A549 (cell line): ENCODE data around the gene MAP3K15. TPM values are rescaled to one million over a fixed set of nuclear protein-coding genes. Genes with fewer than 3 reads are reported as not detected.

ENCODE experiments used
- ATAC-seq, 2 experiments: fragments of 200-7000 bp in 1 of 2; fragments of >200 bp in 1 of 2; cut with Nextera tagmentation in 1 of 2; cut with Tn5 transposase in 1 of 2; 3 replicates each; pipeline versions ENCODE4 v1.8.0 to v1.9.1; 2018 to 2020; ENCODE audit warnings: mild to moderate bottlenecking in 1 of 2, moderate library complexity in 1 of 2
- CTCF ChIA-PET: fragments of 300-600 bp; sonication (Branson Sonifier 250); formaldehyde crosslinking; extraction: SDS; loops from one replicate; lab custom pipeline; 2021; ENCODE audit warnings: antibody characterized with exemption, inconsistent platforms; lab: Yijun Ruan, JAX
- POLR2A ChIA-PET: fragments of 350-600 bp; formaldehyde crosslinking; extraction: SDS; loops from one replicate; lab custom pipeline; 2021; ENCODE audit warnings: antibody characterized with exemption, inconsistent platforms; lab: Yijun Ruan, JAX
- DNase-seq, 2 experiments: peaks; one replicate each; pipeline versions ENCODE4 v3.0.0 to v3.0.0-alpha.2; 2011 to 2016; ENCODE audit warnings: low read depth in 1 of 2, low spot score in 1 of 2
- FAIRE-seq: peaks from 2 replicates; lab custom pipeline; 2011; peaks lifted over from hg19 to GRCh38; lab: Jason Lieb, UNC
- H3K27ac ChIP-seq, 2 experiments: fragments of >200 bp; sonication (Bioruptor Twin); formaldehyde crosslinking; 3 replicates each; pipeline ENCODE4 v1.5.1; 2016 to 2017
- H3K4me1 ChIP-seq: fragments of >200 bp; sonication (Bioruptor Twin); formaldehyde crosslinking; 3 replicates; pipeline ENCODE4 v1.6.1; 2016
- H3K4me2 ChIP-seq: fragments of >200 bp; sonication (Bioruptor Twin); formaldehyde crosslinking; 3 replicates; pipeline ENCODE4 v1.6.1; 2016
- H3K4me3 ChIP-seq: fragments of >200 bp; sonication (Bioruptor Twin); formaldehyde crosslinking; 3 replicates; pipeline ENCODE4 v1.5.1; 2016
- H3K9me3 ChIP-seq: fragments of >200 bp; sonication (Bioruptor Twin); formaldehyde crosslinking; 3 replicates; pipeline ENCODE4 v1.6.1; 2016
- BHLHE40 ChIP-seq: IDR thresholded peaks from 2 replicates; pipeline ENCODE4 v1.6.1; 2012; ENCODE audit warnings: low read depth, low read length, inconsistent platforms
- CBX8 ChIP-seq: fragments of 200-600 bp; sonication (generic); IDR thresholded peaks from 2 replicates; pipeline ENCODE4 v1.6.1; 2016
- CEBPB ChIP-seq, 2 experiments: fragments of >200 bp in 1 of 2; sonication (Bioruptor Twin) in 1 of 2; formaldehyde crosslinking in 1 of 2; IDR thresholded peaks; 2 replicates each; pipeline ENCODE4 v1.6.1; 2012 to 2016
- CHD2 ChIP-seq: fragments of 150-350 bp; IDR thresholded peaks from 2 replicates; pipeline ENCODE4 v1.6.1; 2014; ENCODE audit warnings: low read length; ENCODE audit not compliant: partially characterized antibody
- CHD4 ChIP-seq: fragments of 200-600 bp; sonication (generic); IDR thresholded peaks from 2 replicates; pipeline ENCODE4 v1.6.1; 2016; ENCODE audit warnings: antibody characterized with exemption, mild to moderate bottlenecking, borderline replicate concordance
- EHMT2 ChIP-seq: fragments of 200-600 bp; sonication (generic); IDR thresholded peaks from 2 replicates; pipeline ENCODE4 v1.6.1; 2016; ENCODE audit warnings: antibody characterized with exemption, low read depth, mild to moderate bottlenecking, moderate library complexity
- ELK1 ChIP-seq: fragments of 150-350 bp; IDR thresholded peaks from 2 replicates; pipeline ENCODE4 v1.6.1; 2014; ENCODE audit warnings: low read depth, mild to moderate bottlenecking, low read length
- ESRRA ChIP-seq: fragments of 150-350 bp; IDR thresholded peaks from 2 replicates; pipeline ENCODE4 v1.6.1; 2014; ENCODE audit warnings: mild to moderate bottlenecking, low read length, borderline replicate concordance
- FOSL2 ChIP-seq, 2 experiments: fragments of 450-650 bp in 1 of 2; fragments of >200 bp in 1 of 2; sonication (Bioruptor Twin) in 1 of 2; formaldehyde crosslinking; IDR thresholded peaks; 2 replicates each; pipeline versions ENCODE4 v1.5.0 to v1.6.1; 2016 to 2020; ENCODE audit warnings: mild to moderate bottlenecking in 1 of 2, moderate library complexity in 1 of 2
- FOXS1 ChIP-seq: fragments of 250-450 bp; sonication (Bioruptor Pico); IDR thresholded peaks from 2 replicates; pipeline ENCODE4 v1.5.0; 2020; ENCODE audit warnings: mild to moderate bottlenecking, moderate library complexity
- GATA3 ChIP-seq: IDR thresholded peaks from 2 replicates; pipeline ENCODE4 v1.6.1; 2012; ENCODE audit warnings: borderline replicate concordance
- HOXA7 ChIP-seq: fragments of 250-450 bp; sonication (Bioruptor Pico); IDR thresholded peaks from 2 replicates; pipeline ENCODE4 v1.5.0; 2020; ENCODE audit warnings: mild to moderate bottlenecking, moderate library complexity
- HOXB5 ChIP-seq: fragments of 250-450 bp; sonication (Bioruptor Pico); IDR thresholded peaks from 2 replicates; pipeline ENCODE4 v1.5.0; 2020; ENCODE audit warnings: mild to moderate bottlenecking, moderate library complexity
- KDM1A ChIP-seq: fragments of 200-600 bp; sonication (generic); IDR thresholded peaks from 2 replicates; pipeline ENCODE4 v1.6.1; 2016; ENCODE audit warnings: low read depth, mild to moderate bottlenecking
- KDM5A ChIP-seq: fragments of 200-600 bp; sonication (generic); IDR thresholded peaks from 2 replicates; pipeline ENCODE4 v1.6.1; 2016; ENCODE audit warnings: antibody characterized with exemption, mild to moderate bottlenecking
- MAFK ChIP-seq: fragments of 450-650 bp; IDR thresholded peaks from 2 replicates; pipeline ENCODE4 v1.6.1; 2014; ENCODE audit not compliant: partially characterized antibody
- MAZ ChIP-seq: fragments of 150-350 bp; IDR thresholded peaks from 2 replicates; pipeline ENCODE4 v1.6.1; 2014; ENCODE audit warnings: antibody characterized with exemption, low read depth, low read length, borderline replicate concordance
- MYC ChIP-seq: IDR thresholded peaks from 2 replicates; pipeline ENCODE4 v1.6.1; 2012; ENCODE audit warnings: mild to moderate bottlenecking, inconsistent platforms, low read length, improper control_type of control experiment, borderline replicate concordance
- NFE2L2 ChIP-seq: fragments of 150-350 bp; conservative IDR thresholded peaks from 2 replicates; pipeline ENCODE4 v1.6.1; 2014; ENCODE audit warnings: low read length
- PBX3 ChIP-seq: IDR thresholded peaks from 2 replicates; pipeline ENCODE4 v1.6.1; 2012
- RAD21 ChIP-seq, 2 experiments: fragments of >200 bp in 1 of 2; sonication (Bioruptor Twin) in 1 of 2; formaldehyde crosslinking in 1 of 2; IDR thresholded peaks in 1 of 2; conservative IDR thresholded peaks in 1 of 2; 2 replicates in 1 of 2; 3 replicates in 1 of 2; pipeline ENCODE4 v1.6.1; 2012 to 2018; ENCODE audit warnings: inconsistent platforms in 1 of 2
- RARB ChIP-seq: fragments of 250-450 bp; sonication (Bioruptor Pico); IDR thresholded peaks from 2 replicates; pipeline ENCODE4 v1.8.0; 2021; ENCODE audit warnings: mild to moderate bottlenecking, moderate library complexity
- RNF2 ChIP-seq: fragments of 200-600 bp; sonication (generic); IDR thresholded peaks from 2 replicates; pipeline ENCODE4 v1.6.1; 2016; ENCODE audit warnings: low read depth, mild to moderate bottlenecking, antibody characterized with exemption, moderate library complexity, borderline replicate concordance
- SMC3 ChIP-seq: fragments of >200 bp; sonication (Bioruptor Twin); formaldehyde crosslinking; IDR thresholded peaks from 3 replicates; pipeline ENCODE4 v1.6.1; 2018; ENCODE audit warnings: inconsistent platforms
- SREBF2 ChIP-seq: fragments of 450-650 bp; IDR thresholded peaks from 2 replicates; pipeline ENCODE4 v1.6.1; 2014; ENCODE audit warnings: mild to moderate bottlenecking, moderate library complexity
- TP53 ChIP-seq: fragments of 250-450 bp; sonication (Bioruptor Pico); IDR thresholded peaks from 2 replicates; pipeline ENCODE4 v1.5.0; 2021; ENCODE audit warnings: mild to moderate bottlenecking, moderate library complexity
- ZFP36 ChIP-seq: fragments of 450-650 bp; IDR thresholded peaks from 2 replicates; pipeline ENCODE4 v1.6.1; 2014; ENCODE audit warnings: borderline replicate concordance; ENCODE audit not compliant: partially characterized antibody
- ZNF302 ChIP-seq: fragments of 250-450 bp; sonication (Bioruptor Pico); IDR thresholded peaks from 2 replicates; pipeline ENCODE4 v1.9.0; 2021; ENCODE audit warnings: inconsistent platforms, mild to moderate bottlenecking, moderate library complexity
- WGBS: methylation state at CpG from one replicate; pipeline ENCODE4 v1.1.6; 2017; ENCODE audit errors: missing lambda C conversion rate; 5-methylcytosine and 5-hydroxymethylcytosine counted together
- polyA plus RNA-seq, 4 experiments: library from polyadenylated mRNA; depleted of rRNA in 3 of 4; stranded (reverse); fragments of >200 nt; fragmentation: RNase III in 1 of 4; extraction: RNeasy Plus Mini Kit Qiagen cat#74134 plus additional on column Dnase treatment in 1 of 4; gene quantifications; 2 replicates in 3 of 4; 3 replicates in 1 of 4; pipeline ENCODE4 v1.2.3, GENCODE V29; 2011 to 2017
- TF ChIP-seq, protein P1 (sequence below): IDR thresholded peaks from 2 replicates; pipeline ENCODE4 v1.6.1; 2012; ENCODE audit warnings: low read depth, borderline replicate concordance
- TF ChIP-seq, protein P2 (sequence below): fragments of >200 bp; sonication (Bioruptor Twin); formaldehyde crosslinking; IDR thresholded peaks from 3 replicates; pipeline ENCODE4 v1.5.1; 2016

MAP3K15 gene
- polyA plus RNA-seq, 2 of the 4 experiments (the other 2 are of a cell fraction) = 2.3 to 5.7 TPM

DNA sequence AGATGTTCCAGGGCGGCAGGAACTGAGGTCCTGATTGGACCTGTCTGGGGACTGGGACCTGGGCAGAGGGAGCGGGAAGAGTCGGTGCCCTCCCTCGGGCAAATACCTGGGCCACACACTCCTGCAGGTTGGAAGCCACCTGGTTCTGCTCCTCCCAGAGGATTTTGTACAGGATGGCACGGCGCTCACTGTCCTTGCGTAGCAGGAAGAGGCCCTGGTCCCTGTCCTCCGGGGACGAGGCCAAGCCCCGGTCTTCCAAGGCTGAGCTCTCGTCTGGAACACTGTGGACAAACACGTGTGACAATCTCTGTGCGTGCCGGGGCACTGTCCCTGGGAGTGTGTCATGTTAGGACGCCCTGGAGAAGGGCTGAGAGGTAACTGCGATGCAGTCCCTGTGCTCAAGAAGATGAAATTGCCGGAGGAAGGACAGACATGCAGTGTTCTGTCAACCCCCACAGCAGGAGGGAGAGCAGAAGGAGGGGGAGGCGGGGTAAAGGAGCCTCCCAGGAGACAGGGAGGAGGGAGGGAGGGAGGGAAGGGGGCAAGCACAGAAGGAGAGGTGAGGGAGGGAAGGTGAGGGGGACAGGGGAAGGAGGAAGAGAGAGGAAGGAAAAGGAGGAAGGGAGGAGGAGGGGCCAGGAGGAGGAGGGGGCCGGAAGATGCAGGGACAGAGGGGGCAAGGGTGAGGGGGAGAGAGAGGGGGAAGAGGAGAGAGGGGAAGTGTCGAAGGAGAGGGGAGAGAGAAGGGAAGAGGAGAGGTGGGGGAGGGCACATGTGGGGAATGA is 142.6 kb downstream of the MAP3K15 start:
- DNase-seq (no peak), FAIRE-seq (no peak), ATAC-seq (peak; percentile 21 to 47; a peak in 3 of 6 replicates)
- Histone ChIP-seq H3K9me3 (no peaks in the 10 kb centered on the region), H3K27ac (0 out of 6 replicates have a peak overlapping the region, but pooled peaks of 1 of the 2 experiments have one; percentile 39), H3K4me3 (no peak overlapping the region), H3K4me2 (no peak overlapping the region)
- ChIA-PET POLR2A (no interaction called here), CTCF (interaction anchor here (0.6 to 3.7 kb wide), 21 partner anchors 10 to 699 kb away, joined by 3 to 21 read pairs (median 5); partner anchors contain the start of gene MAP3K15)
- TF ChIP-seq, protein P1, sequence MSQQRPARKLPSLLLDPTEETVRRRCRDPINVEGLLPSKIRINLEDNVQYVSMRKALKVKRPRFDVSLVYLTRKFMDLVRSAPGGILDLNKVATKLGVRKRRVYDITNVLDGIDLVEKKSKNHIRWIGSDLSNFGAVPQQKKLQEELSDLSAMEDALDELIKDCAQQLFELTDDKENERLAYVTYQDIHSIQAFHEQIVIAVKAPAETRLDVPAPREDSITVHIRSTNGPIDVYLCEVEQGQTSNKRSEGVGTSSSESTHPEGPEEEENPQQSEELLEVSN = no peak
- no peak for TF ChIP-seq ELK1
- no peak for TF ChIP-seq RNF2
- no peak for TF ChIP-seq NFE2L2
- no peak for TF ChIP-seq CHD2
- no peak for TF ChIP-seq CBX8
- TF ChIP-seq ZNF302 (CRISPR knock-in tag) = no peak
- no peak for TF ChIP-seq PBX3
- TF ChIP-seq HOXA7 = no peak
- no peak for TF ChIP-seq ESRRA
- no peak for TF ChIP-seq TP53 (CRISPR knock-in tag)
- no peak for TF ChIP-seq CHD4
- TF ChIP-seq, all 56 proteins: peak for 0
- 89% methylated on average over 11 of the region's 20 CpGs for WGBS
- no peaks in the 10 kb centered on the region for H3K4me1 ChIP-seq

GRCh38 chrX:19372170-19372546 is 143.2 kb downstream of the MAP3K15 start:
- H3K4me3 ChIP-seq = no peak overlapping the region
- DNase-seq = peak; percentile 61 to 67
- no peaks in the 10 kb centered on the region for H3K9me3 ChIP-seq
- no peaks in the 10 kb centered on the region for H3K4me1 ChIP-seq
- no peak for FAIRE-seq
- CTCF ChIA-PET = interaction anchor here (0.6 to 3.7 kb wide), 24 partner anchors 10 to 700 kb away, joined by 3 to 21 read pairs (median 4); partner anchors contain the start of gene MAP3K15
- ATAC-seq = peak; percentile 87
- WGBS = 24% methylated on average over 9 of the region's 9 CpGs
- H3K4me2 ChIP-seq = no peak overlapping the region
- H3K27ac ChIP-seq = 0 out of 6 replicates have a peak overlapping the region, but pooled peaks of 1 of the 2 experiments have one; percentile 39
- POLR2A ChIA-PET = no interaction called here
- TF ChIP-seq SREBF2 = no peak
- TF ChIP-seq MYC = no peak
- no peak for TF ChIP-seq MAFK
- no peak for TF ChIP-seq EHMT2
- no peak for TF ChIP-seq NFE2L2
- no peak for TF ChIP-seq HOXB5 (CRISPR knock-in tag)
- TF ChIP-seq ESRRA = no peak
- no peak for TF ChIP-seq FOSL2 (IDR thresholded peaks at IDR 0.05)
- no peak for TF ChIP-seq FOSL2 (CRISPR knock-in tag; IDR thresholded peaks at IDR 0.05)
- TF ChIP-seq, protein P1 = no peak
- TF ChIP-seq ZNF302 (CRISPR knock-in tag) = no peak
- no peak for TF ChIP-seq RARB (CRISPR knock-in tag)
- TF ChIP-seq CHD4 = no peak
- TF ChIP-seq ZFP36 = no peak
- no peak for TF ChIP-seq MAZ
- TF ChIP-seq KDM1A = no peak
- no peak for TF ChIP-seq GATA3
- TF ChIP-seq KDM5A = no peak
- TF ChIP-seq BHLHE40 = no peak
- no peak for TF ChIP-seq CEBPB (IDR thresholded peaks at IDR 0.05)
- peak; percentile 80 to 87 for TF ChIP-seq RAD21 (conservative IDR thresholded peaks at IDR 0.05 in 1 of 2, IDR thresholded peaks at IDR 0.05 in 1 of 2)
- no peak for TF ChIP-seq CBX8
- no peak for TF ChIP-seq FOXS1
- TF ChIP-seq, protein P2, sequence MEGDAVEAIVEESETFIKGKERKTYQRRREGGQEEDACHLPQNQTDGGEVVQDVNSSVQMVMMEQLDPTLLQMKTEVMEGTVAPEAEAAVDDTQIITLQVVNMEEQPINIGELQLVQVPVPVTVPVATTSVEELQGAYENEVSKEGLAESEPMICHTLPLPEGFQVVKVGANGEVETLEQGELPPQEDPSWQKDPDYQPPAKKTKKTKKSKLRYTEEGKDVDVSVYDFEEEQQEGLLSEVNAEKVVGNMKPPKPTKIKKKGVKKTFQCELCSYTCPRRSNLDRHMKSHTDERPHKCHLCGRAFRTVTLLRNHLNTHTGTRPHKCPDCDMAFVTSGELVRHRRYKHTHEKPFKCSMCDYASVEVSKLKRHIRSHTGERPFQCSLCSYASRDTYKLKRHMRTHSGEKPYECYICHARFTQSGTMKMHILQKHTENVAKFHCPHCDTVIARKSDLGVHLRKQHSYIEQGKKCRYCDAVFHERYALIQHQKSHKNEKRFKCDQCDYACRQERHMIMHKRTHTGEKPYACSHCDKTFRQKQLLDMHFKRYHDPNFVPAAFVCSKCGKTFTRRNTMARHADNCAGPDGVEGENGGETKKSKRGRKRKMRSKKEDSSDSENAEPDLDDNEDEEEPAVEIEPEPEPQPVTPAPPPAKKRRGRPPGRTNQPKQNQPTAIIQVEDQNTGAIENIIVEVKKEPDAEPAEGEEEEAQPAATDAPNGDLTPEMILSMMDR = peak; percentile 72
- TF ChIP-seq SMC3 = peak; percentile 67
